Activated CD4-positive, alpha-beta T cell treated with anti-CD3 and anti-CD28 coated beads, Interleukin-2, amount 50 U/mL, for 4 hours (primary cell): ENCODE measurements around the gene SPINT2.
"Not testable (repeated sequence)": the region's sequence is repeated elsewhere in the genome, so short reads cannot be mapped to it uniquely, and the experiment has no call there.

Experiments used
- DNase-seq, 2 experiments: peaks; one replicate each; pipeline ENCODE4 v3.0.0-alpha.2; 2020

Gene SPINT2

DNA sequence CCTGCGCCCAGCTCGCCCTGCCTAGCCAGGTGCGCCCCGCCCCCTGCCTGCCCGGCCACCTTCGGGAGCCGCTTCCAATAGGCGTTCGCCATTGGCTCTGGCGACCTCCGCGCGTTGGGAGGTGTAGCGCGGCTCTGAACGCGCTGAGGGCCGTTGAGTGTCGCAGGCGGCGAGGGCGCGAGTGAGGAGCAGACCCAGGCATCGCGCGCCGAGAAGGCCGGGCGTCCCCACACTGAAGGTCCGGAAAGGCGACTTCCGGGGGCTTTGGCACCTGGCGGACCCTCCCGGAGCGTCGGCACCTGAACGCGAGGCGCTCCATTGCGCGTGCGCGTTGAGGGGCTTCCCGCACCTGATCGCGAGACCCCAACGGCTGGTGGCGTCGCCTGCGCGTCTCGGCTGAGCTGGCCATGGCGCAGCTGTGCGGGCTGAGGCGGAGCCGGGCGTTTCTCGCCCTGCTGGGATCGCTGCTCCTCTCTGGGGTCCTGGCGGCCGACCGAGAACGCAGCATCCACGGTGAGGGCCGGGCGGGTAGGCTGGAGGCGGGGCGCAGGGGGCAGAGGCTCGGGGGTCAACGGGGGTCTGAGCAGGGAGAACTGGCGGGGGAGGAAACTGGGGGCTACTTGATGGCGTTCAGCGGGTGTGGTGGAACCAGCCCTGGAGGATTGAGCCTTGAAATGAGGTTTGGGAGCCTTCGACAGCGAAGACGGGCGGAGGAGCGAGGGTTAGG, at the start of gene SPINT2:
Gene SPINT2, plus strand, starts transcription at position 88 of the 727 bp plus-strand sequence. Its CDS starts 320 bp downstream, at position 408.
- peak; percentile 40 to 43 for DNase-seq

DNA sequence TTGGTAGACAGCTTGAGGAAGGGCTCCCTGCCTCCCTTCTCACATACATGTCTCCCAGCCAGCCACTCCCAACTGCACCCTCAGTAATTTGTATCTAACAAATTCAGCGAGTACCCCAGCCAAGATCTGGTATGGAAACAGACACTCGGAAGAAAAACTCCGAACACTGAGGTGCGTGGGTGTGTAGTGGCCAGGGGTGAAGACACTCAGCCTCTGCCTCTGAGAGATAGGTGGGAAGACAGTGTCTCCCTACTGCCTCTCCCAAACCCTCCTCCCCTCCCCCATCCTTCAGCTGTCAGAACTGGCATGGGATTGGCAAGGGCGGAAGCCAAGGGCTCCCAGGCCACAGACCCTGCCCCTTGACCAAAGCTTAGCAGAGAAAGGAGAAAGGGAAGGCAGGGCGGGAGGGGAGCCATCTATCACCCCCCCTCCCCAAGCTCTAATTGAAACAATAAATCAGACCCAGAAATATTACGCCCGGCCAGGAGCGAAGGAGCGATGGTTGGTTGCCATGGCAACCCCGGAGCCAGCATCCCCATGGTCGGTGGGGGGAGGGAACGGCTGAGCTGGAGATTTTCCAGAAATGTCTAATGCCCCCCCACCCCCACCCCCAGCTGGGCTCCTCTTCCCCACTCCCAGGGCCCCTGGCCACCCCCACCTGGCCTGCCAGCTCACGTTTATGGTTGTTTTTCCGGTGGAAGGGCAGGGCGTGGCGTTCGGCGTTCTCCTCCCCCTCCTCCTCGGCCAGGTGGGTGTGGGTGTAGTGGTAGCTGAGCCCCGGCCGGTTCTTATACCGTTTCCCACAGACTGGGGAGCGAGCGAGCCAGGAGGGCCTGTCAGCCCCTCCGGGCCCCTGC, 47.4 kb upstream of the SPINT2 start:
- DNase-seq, result no peak

DNA sequence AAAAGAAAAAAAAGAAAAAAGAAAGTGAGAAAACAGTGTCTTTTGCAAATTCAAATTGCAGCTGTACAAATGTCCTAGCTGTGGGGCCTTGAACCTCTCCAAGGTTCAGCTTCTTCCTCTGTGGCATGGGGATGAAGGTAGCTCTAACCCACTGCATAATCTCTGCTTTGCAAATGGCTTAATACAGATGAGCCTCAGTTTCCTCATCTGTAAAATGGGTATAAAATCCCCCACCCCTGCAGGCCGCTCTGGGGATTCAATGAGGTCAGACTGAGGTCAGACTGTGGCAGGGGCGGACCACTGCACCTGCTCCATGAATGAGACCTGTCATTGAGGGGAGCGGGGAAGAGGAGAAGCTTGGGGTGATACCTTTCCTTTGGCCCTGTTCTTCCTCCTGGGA, 46.2 kb upstream of the SPINT2 start:
- no peak for DNase-seq

- DNase-seq, result no peak
Observed at GRCh38 chr19:38219221-38219620, 45.2 kb upstream of the SPINT2 start.

GRCh38 chr19:38221421-38221820, 43.0 kb upstream of the SPINT2 start:
- DNase-seq, result no peak

GRCh38 chr19:38221919-38222830, 42.2 kb upstream of the SPINT2 start:
- no peak for DNase-seq

DNA sequence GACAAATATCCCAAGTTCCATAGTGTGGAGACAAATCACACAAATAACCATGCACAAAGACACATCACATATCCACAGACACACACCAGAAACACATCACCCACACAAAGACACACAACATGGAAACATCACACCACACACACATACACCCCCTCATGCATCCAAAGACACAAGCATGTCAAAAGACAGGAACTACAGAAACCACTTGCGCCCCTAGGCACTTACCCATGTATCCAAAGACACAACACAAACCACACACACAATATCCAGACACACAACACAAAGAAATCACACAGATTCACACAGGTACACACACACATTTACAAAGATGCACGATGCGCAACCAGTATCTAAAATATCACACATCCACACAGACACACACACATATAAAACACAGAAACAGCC, 41.3 kb upstream of the SPINT2 start:
- no peak for DNase-seq

GRCh38 chr19:38223617-38224013, 40.8 kb upstream of the SPINT2 start:
- no peak for DNase-seq

DNA sequence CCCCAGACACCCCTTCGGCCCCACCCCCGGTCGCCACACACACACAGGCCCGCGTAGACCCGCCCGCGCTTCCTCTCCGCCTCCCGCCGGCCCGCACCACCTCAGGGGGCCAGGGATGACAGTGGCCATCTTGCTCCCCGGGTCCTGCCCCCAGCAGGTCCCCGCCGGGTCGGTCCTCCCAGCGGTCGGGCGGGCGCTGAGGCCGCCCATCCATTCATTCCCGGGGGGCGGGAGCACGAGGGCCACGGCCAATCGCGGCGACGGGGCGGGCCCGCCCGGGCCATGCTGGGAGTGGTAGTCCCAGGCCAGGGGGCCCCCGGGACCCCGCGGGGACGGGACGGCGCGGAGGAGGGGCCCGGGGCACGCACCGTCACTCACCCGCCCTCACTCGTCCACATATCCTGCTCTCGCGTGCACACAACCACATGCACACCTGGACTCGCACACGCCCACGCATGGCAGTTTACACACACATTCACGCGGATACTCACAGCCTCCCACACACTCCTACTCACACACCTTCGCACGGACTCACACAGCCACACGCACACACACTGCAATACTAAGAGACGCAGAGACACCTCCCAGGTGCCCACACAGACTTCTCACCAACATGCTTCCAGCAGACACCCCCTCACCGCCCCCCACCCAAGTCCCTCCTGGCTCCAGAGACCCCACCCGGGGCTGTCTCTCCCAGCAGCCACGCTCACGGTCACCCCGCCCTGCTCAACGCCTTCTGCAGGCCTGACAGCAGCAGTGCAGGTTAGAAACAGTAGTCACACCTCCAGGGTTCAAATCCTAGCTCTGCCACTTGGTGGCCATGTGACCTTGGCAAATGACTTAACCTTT, 40.1 kb upstream of the SPINT2 start, which contains the start of gene DPF1:
Gene DPF1, minus strand, starts transcription at position 209 of the 849 bp plus-strand sequence. Its CDS starts 80 bp downstream, at position 129.
- DNase-seq, result peak; percentile 52 to 56

- DNase-seq, result not testable (repeated sequence)
Observed at GRCh38 chr19:38224863-38225218, 39.5 kb upstream of the SPINT2 start.

- no peak for DNase-seq
Observed at GRCh38 chr19:38227287-38228004, 36.9 kb upstream of the SPINT2 start.

DNA sequence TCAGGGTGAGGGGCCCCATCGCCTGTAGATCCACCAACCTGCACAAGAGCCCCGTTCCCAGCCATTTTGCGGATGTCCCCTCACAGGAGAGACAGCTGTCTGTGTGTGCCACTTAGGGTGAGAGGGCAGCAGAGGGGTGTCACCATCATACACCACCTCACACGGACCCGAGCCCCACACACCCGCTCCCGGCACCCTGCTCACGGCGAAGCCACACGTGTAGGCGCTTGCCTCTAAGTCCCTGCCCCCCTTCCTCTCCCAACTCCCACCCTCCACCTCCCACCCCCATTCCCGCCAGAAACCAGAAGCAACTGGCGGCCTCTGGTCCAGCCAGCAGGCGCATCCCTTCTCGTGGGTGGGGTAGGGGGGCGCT, 36.4 kb upstream of the SPINT2 start:
- no peak for DNase-seq

DNA sequence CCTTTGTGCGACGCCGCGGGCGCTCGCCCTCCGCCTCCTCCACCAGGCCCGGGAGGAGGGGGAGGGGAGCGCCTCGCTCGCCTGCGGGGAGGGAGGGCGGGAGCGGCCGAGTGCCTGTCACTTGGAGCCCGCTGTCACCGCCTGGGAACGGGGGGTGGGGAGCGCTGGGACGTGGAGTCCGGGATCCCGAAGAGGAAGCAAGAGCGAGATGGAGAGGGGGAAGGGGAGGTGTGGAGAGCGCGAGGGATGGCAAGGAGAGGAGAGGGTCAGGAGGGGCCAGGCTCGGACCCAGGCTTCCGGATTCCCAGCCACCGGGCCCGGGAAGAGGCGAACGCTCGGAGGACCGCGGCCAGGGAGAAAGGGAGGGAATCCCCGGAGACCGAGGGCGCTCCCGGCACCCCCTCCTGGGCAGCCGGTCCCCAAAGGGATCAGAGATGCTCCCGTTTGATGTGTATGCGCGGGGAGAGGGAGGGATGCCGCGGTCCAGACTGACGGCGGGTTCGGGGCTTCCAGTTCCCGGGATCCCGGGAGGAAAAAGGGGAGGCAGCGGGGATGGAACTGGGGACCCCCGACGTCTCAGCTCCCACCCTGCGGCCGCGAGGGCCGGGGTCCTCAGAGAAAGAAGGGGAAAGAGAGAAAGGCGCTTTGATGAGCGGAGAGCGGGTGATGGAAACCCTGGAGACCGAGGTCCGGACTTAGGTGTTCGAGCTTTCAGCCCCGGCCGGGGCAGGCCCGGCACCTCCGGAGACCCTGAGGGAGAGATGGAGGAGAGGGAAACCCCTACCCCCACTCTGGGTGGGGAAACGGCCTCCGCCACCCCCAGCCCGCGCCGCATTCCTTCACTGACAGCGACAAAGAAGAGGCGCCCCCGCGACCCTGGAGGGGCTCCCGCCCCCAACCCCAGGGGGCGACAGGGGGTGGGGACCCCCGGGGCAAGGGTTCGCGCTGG, 35.6 kb upstream of the SPINT2 start:
- DNase-seq, result no peak

DNA sequence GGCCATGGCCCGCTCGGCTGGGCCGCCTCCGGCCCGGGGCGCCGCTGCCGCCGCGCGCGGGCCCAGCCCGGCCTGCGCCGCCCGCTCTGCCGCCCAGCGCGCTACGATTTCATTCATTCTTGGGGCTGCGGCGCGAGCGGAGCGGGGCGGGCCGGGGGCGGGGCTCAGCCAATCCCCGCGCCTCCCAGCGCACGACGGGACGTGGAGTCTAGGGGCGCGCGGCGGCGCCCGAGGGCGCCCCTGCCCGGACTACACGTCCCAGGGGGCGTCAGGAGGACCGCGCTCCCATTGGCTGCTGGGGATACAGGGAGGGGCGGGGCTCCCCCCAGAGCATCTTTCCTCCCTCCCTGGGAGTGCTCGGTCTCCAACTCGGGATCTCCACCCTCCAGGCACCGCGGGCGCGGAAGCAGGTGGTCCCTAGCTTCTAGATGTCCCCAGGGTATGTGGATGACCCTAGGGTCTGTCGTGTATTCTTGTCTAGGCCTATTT, 34.7 kb upstream of the SPINT2 start:
- DNase-seq, result peak; percentile 50 to 51

DNA sequence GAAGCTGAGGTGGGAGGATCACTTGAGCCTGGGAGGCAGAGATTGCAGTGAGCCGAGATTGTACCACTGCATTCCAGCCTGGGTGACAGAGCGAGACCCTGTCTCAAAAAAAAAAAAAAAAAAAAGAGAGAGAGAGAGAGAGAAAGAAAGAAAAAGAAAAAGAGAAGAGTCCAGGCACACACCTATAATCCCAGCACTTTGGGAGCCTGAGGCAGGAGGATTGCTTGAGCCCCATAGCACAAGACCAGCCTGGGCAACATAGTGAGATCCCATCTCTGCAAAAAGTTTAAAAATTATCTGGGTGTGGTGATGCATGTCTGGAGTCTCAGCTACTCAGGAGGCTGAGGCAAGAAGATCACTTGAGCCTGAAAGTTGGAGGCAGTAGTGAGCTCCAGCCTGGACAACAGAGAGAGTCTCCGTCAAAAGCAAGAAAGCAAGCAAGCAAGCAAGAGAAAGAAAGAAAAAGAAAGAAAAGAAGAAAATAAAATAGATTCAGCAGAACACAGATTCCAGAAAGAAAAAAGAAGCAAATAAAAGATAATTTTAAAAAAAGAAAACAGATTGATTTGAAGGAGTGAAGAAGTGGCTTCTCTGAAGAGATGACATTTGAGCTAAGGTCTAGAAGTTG, 33.8 kb upstream of the SPINT2 start:
- not testable (repeated sequence) for DNase-seq

DNA sequence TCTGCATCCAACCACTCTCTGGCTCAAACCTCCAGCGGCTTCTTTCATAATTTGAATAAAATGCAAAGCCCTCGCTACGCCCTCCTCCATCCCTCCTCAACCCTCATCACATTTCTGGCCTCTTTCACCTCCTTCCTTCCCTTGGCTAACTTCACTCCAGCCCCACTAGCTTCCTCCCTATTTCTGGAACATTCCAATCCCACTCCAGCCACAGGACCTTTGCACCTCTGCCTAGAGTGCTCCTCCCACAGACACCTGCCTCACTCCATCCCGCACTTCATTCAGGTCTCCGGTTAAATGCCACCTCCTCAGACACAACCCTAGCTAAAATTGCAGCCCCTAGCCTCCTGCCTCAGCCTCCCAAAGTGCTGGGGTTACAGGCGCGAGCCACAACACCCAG, 32.5 kb upstream of the SPINT2 start:
- DNase-seq, result no peak

- DNase-seq, result peak; percentile 65 to 73
Observed at GRCh38 chr19:38233740-38234251, 30.6 kb upstream of the SPINT2 start.

GRCh38 chr19:38234615-38235014, 29.8 kb upstream of the SPINT2 start:
- no peak for DNase-seq

DNA sequence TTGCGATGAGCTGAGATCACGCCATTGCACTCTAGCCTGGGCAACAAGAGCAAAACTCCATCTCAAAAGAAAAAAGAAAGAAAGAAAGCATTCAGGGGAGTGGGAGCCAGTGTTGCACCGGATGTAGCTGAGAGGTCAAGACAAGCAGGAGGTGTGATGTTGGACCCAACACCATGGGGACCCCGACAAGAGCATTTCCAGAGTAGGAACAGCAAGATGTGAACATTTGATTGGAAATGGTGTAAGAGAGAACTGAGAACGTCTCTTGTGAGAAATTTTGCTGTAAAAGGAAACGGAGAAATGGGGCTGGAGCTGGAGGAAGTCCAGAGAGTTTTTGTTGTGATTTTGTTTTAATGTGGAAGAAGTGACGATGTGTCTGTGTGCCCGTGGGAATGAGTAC, 24.6 kb upstream of the SPINT2 start:
- DNase-seq, result no peak
